Renal cortex interstitium (tissue), 15 donors: Measurements from ENCODE around the gene NCAPH2. TPM values are rescaled to one million over a fixed set of nuclear protein-coding genes. Genes with fewer than 3 reads are reported as not detected.

ENCODE experiments used
- DNase-seq, 11 donors: peaks; one replicate each; pipeline ENCODE4 v3.0.0-alpha.2; 2013; ENCODE audit warnings: low read depth in 9 of 11, low spot score in 4 of 11; ENCODE audit errors: extremely low read depth in 1 of 11
- long read RNA-seq, 16 experiments: transcript quantifications; one replicate each; lab custom pipeline, GENCODE V29; 2026
- polyA plus RNA-seq, 3 donors: library from polyadenylated mRNA; unstranded; fragments of 120-200 nt; gene quantifications; one replicate each; pipeline ENCODE4 v1.2.1, GENCODE V29; 2013; ENCODE audit not compliant: insufficient read length in 3 of 3

The NCAPH2 gene
- 10 to 100 TPM; 39.6 to 53.9 (median 50.3) TPM for polyA plus RNA-seq
- long read RNA-seq, donor 1, partial matches to known transcripts = 7 of 22 reads
- long read RNA-seq, donor 1, other reads (novel, unspliced or antisense) = 11 of 22 reads
- long read RNA-seq, donor 2, partial matches to known transcripts = 18 of 23 reads
- long read RNA-seq, donor 2, other reads (novel, unspliced or antisense) = 0 of 23 reads
- long read RNA-seq, donor 3, transcript NCAPH2-205 (20 exons, 2,037 nt) = major isoform, 7 of 89 reads
- long read RNA-seq, donor 3, partial matches to known transcripts = 79 of 89 reads
- long read RNA-seq, donor 3, other reads (novel, unspliced or antisense) = 0 of 89 reads
- long read RNA-seq, donor 4, transcript NCAPH2-205 (20 exons, 2,037 nt) = major isoform, 9 of 11 reads
- long read RNA-seq, donor 4, partial matches to known transcripts = 0 of 11 reads
- long read RNA-seq, donor 4, other reads (novel, unspliced or antisense) = 0 of 11 reads
- long read RNA-seq, donor 5, transcript NCAPH2-205 (20 exons, 2,037 nt) = major isoform, 7 of 34 reads
- long read RNA-seq, donor 5, partial matches to known transcripts = 26 of 34 reads
- long read RNA-seq, donor 5, other reads (novel, unspliced or antisense) = 0 of 34 reads
- long read RNA-seq, donor 6, partial matches to known transcripts = 0 of 4 reads
- long read RNA-seq, donor 6, other reads (novel, unspliced or antisense) = 0 of 4 reads
- long read RNA-seq, donor 7, partial matches to known transcripts = 28 of 35 reads
- long read RNA-seq, donor 7, other reads (novel, unspliced or antisense) = 0 of 35 reads
- long read RNA-seq, donor 8, transcript NCAPH2-205 (20 exons, 2,037 nt) = major isoform, 5 of 29 reads
- long read RNA-seq, donor 8, partial matches to known transcripts = 0 of 29 reads
- long read RNA-seq, donor 8, other reads (novel, unspliced or antisense) = 21 of 29 reads
- long read RNA-seq, donor 9, partial matches to known transcripts = 0 of 5 reads
- long read RNA-seq, donor 9, other reads (novel, unspliced or antisense) = 0 of 5 reads
- long read RNA-seq, donor 10, partial matches to known transcripts = 0 of 16 reads
- long read RNA-seq, donor 10, other reads (novel, unspliced or antisense) = 12 of 16 reads
- long read RNA-seq, donor 11, transcript NCAPH2-205 (20 exons, 2,037 nt) = major isoform, 8 of 10 reads
- long read RNA-seq, donor 11, partial matches to known transcripts = 0 of 10 reads
- long read RNA-seq, donor 11, other reads (novel, unspliced or antisense) = 0 of 10 reads
- long read RNA-seq, donor 12 = 0 reads
- long read RNA-seq, donor 13, transcript NCAPH2-205 (20 exons, 2,037 nt) = major isoform, 12 of 45 reads
- long read RNA-seq, donor 13, partial matches to known transcripts = 31 of 45 reads
- long read RNA-seq, donor 13, other reads (novel, unspliced or antisense) = 0 of 45 reads
- long read RNA-seq, donor 14, transcript NCAPH2-205 (20 exons, 2,037 nt) = major isoform, 5 of 32 reads
- long read RNA-seq, donor 14, partial matches to known transcripts = 26 of 32 reads
- long read RNA-seq, donor 14, other reads (novel, unspliced or antisense) = 0 of 32 reads
- long read RNA-seq, donor 15 = 0 reads
- long read RNA-seq, donor 16, transcript NCAPH2-205 (20 exons, 2,037 nt) = major isoform, 15 of 71 reads
- long read RNA-seq, donor 16, transcript NCAPH2-202 (9 exons, 1,388 nt) = minor isoform, 6 of 71 reads
- long read RNA-seq, donor 16, partial matches to known transcripts = 43 of 71 reads
- long read RNA-seq, donor 16, other reads (novel, unspliced or antisense) = 6 of 71 reads

DNA sequence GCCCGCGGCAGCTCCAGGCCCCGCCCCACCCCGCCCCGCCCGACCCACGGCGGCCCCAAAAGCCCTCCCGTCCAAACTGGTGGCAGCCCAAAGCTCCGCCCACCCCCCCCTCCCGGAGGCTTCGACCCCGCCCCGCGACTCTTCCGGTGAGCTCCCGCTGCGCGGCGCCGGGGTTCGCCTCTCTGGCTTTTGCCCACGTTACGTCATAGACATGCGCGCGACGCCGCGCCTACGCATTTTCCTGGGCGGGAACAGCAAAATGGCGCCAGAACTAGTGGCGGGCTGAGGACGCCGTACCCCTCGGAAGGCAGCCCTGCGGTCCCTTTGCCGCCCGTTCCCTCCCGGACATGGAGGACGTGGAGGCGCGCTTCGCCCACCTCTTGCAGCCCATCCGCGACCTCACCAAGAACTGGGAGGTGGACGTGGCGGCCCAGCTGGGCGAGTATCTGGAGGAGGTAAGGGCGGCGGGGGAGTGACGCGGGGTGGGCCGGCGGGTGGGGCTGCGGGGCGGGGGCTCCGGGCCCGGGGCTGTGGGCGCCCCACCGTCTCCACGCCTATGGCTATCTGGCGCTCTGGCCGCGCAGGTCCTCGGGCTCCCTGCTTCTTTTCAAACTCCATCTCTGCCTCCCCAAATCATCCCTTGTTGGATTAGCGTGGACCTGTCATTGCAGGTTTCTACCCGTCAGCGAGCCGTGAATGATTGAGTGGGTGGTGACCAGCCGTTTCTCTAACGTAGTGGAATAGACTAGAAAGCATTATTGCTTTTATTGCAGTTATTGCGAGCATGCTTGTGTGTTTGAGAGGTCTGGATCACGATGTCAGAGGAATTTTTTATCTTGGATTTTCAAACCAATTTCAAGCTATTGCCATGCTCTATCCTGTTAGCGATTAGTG lies at the start of gene NCAPH2:
Gene NCAPH2, plus strand, starts transcription at position 234 of the 894 bp plus-strand sequence. Its CDS starts 114 bp downstream, at position 348.
- peak; percentile 92 to 99 (median 96) for DNase-seq

DNA sequence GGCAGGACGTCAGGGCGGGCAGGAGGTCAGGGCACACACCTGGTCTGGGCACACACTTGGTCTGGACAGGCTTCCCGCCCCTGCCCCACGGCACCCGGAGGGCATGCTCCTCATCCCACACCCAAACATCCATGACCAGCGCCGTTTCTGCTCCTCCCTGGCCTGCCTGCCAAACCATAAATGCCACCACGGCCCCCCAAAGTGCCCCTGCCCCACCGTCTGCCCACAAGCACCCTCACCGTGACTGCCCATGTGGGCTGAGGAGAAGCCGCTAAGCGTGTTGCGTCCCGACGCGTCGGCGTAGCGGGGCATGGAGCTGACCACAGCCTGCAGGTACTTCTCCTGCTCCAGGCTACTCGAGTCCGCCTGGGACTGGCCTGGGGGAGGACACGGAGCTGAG lies 49.0 kb upstream of the NCAPH2 start:
- no peak for DNase-seq

DNA sequence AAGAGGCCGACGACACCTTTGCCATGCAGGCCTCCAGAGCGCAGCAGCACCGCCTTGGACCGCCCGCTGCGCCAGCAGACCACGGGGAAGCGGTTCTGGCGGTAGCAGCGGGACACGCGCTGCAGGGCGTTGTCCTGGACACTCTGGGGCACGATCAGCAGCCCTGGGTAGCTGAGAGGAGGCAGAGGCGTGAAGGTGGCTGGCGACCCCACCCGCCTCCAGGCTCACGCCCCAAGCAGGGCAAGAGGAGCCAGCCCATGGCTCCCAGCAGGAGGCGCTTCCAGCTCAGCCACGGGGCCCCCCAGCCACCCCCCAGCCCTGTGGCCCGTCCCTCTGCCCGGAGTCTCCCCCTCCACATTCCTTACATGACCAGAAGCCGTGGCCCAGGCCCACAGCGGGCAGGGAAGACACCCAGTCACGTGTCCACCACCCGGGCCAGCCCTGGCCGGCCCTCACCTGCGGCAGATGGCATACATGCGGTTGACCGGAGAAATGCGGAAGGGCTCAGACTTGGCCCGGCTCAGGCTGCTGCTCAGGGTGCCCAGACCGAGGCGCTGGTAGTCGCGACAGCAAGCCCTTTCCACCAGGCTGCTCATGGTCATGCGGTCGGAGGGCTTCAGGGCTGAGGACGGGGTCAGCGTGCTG lies 48.4 kb upstream of the NCAPH2 start:
- DNase-seq = no peak

DNA sequence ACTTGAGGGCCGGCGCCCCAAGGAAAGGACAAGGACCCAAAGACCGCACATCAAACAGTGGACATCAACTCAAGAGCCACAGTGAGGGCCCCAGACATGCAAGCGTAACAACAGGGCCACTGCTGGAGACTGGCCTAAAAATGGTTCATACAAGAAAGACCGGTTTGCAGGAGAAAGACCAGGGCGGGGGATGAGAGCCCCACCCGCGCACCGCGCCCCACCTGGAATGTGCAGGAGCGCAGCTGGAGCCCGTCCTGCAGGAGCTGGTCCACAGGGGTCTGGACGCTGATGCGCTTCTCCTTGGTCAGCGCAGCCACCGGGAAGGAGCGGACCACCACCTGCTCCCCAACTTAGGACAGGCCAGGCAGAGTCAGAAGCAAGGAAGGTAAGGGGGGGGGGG lies 47.1 kb upstream of the NCAPH2 start:
- no peak for DNase-seq

DNA sequence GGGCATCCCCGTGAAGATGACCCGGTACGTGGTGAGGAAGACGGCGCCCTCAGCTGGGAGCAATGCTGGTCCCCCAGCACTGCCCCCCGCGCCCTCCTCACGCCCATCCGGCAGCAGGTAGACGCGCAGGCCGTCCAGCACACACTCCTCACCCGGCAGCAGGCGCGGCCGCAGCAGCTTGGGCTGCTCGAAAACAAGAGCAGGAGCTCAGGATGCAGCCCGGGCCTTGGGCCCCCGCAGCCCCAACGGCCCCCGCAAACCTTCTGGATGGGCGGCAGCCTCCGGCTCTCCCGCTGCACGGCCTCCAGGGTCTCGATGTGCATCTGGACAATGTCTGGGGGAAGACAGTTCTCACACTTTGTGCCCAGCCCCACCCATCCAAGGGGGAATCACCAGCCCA lies 46.5 kb upstream of the NCAPH2 start:
- DNase-seq = no peak

DNA sequence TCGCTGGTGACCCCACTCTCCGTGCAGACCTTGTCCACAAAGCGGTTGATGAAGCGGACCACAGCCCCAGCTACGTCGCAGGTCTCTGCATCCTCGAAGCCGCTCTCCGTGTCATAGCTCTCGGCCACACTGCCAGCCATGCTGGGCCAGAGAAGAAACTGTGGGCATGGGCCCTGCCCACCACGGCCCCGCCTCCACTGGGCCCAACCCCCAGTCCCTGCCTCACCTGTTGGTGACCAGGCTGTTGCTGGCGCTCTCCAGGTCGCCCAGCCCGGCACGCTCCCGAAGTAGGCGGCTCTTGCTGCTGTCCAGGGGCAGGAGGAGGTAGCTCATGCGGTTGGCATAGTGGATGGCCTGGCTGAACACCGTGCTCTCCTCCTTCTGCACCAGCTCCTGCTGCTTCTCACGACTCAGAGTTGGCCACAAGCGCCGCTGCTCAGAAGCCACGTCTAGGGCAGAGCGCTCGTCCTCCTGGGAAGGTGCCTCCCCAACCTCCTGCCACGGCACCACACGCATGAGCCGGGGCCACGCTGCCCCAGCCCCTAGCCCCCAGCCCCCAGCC lies 46.0 kb upstream of the NCAPH2 start:
- no peak for DNase-seq

DNA sequence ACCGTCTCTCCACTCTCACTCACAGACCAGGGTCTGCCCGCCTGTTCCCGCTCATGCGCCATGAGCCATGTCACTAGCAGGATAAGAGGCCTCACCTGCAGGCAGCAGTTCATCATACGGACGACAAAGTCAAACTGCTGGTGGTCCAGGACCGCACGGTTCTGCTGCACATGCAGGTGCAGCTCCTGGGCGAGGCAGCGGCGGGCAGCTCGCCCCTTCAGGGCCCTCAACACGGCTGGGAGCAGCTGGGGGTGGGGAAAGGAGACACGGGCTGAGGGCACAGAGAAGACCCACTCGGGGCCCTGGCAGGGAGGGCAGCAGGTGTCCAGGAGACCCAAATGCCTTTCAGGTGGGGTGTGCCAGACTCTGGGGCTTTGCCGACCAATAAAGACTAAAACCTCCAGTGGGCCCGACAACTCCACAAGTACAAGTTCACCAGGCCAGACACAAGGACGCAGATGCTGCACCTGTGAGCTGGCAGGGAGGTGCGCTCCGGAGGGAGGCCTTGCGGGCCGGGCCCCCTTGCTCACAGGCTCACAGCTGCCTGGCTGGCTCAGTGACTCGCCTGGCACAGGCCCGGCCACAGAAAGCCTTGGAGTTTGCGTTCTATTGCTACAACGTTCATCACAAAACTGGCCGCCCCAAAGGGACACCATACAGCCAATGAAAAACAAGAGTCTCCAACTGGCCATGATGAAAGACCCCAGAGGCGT lies 44.7 kb upstream of the NCAPH2 start:
- DNase-seq = no peak

DNA sequence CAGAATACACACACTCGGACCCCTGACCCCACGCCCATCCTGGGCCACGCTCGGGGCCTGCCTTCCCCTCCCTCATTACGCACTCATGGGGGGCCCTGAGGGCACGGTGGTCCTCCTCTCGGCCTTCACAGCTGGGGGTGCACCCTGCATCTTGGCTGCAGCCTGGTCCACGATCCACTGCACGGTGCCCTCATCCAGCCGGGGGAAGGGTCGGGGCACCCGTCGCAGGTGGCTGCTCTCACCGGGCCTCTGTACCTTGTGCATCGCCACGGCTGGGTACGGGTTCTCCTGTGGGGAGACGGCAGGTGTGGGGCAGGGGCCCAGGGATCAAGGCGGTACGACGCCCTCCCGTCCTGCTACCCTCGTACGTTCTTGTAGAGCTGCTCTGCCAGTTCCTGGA lies 43.6 kb upstream of the NCAPH2 start:
- DNase-seq = no peak

DNA sequence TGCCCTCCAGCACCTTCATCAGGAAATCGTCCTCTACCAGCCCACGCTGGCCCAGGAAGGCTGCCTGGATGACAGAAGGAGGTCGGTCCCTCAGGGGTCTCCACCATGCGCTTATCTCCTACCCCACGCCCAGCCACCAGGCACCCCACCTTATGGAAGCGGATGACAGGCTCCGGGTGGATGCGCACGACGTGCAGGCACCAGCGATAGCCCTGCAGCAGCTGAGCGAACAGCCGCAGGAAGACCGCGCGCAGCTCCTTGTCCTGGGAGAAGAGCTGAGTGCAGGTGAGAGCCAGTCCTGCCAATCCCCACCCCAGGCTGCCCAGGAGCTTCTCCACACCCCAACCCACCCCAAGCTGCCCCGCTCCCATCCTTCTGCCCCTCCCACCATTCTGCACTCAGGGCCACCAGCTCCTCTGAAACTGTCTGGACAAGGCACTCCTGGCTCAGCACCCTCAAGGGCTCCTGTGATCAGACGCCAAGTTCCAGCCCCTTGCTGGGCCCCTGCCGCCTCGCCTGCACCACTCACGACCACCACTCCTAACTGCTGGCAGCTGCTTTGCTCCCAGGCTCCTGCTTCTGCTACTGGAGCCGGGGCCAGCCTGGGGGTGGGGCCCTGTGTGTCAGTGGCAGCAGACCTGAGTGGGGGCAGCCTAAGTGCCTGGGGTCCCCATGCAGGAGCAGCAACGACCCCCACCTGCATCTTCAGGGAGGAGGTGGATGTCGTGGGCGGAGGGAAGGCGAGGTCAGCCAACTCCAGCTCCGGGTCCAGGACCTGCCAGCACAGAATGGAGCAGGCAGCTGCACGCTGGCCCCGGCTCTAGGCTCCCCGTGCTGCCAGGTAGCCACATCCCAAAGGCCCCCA lies 42.7 kb upstream of the NCAPH2 start:
- DNase-seq = no peak

DNA sequence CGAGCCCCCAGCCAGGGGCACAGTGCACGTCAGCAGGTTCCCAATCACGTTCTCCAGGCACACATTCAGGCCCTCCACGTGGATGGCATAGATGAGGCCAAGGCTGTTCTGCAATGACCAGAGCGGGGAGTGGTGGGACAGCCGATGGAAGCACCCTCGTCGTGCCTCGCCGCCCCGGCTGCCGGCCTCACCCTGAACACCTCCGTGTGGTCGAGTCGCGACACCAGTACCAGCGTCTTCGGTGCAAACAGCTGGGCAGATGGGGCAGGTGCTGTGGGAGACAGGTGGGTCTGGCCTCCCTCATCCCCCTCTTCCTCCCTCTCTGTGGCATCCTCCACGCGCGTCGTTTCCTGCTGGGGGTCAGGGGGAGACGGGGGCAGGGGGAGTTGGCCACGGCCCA lies 40.7 kb upstream of the NCAPH2 start:
- no peak for DNase-seq

DNA sequence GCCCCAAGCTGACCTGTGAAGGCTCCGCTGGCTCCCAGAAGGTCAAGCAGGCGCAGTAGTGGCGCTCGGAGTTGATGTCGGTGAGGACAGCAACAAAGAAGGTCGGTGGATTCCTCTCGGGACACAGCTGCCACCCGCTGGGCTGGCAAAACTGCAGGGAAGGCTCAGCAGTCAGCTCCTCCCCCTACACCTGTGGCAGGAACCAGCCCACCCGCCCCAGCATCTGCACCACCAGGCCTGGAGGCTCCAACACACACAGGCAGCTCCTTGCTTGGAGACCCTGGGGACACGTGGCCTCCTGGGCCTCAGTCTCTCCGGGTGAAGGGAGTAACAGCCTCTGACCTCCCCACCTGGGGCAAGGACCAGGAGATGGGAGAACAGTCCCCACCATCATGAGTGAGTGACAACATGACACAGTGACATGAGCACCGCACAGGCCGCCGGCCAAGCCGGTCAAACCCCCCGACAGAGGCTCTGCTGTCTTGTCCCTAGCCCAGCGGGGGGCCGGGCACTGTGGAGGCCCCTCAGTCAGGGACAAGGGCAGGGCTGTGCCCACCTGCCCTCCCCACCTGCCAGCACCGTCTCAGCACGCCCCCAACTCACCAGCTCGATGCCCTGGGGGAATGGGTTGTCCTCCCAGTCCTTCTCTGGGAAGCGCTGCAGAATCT lies 40.1 kb upstream of the NCAPH2 start:
- DNase-seq = no peak

DNA sequence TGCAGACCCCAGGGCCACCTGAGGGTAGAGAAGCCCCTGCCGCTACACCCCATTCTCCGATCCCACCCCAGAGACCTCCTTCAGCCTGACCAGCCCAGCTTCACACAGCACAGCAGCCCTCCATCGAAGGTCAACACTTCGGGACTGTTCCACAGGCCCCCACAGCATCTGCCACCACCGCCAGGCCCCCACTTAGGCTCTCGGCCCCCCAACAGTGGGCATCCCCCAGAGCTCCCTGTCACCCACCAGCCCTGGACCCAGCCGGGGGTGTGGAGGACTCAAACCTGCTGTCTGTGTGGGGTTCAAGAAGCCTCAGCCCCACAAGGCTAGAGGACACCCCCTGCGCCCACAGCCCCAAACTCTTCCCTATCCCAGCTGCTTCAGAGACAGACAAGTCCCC lies 39.4 kb upstream of the NCAPH2 start:
- no peak for DNase-seq

DNA sequence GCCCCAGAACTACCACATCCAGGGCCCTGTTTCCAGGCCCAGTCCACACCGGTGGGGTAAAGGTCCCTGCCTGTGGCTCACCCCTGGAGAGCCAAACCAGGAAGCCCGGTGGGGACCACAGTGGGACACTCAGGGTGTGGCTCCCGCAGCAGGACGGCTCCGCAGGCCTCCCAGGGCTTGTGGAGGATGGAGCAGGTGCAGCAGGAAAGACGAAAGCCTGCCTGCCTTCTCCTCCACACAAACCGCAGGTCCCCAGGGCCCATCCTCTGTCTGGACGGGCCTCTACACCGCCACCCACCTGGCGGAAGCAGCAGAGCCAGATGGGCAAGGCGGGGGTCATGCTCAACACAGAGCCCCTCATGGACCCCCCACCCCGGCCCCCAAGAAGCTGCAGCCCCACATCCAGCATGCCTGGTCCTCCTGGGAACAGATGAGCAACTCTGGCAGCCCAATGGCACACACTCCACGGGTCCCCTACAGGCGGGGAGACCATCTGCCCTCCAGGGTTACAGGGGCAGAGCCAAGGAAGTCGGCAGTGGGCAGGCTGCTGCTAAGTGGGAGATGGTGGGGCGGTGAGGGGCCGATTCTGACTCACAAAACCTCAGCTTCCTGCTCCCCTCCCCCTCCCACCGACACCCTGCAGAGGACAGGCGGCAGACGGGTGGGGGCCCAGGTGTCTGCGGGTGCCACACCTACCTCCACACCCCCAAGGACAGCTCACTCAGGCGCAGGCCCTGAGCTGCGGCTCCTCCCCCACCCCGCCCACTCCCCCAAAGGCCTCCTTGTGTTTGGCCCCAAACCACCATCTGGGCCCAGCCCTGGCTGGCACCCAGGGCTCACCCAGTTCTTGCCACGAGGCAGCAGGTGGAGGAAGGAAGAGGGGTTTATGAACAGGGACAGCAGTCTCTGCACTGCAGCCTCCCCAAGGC lies 38.4 kb upstream of the NCAPH2 start:
- DNase-seq = no peak

DNA sequence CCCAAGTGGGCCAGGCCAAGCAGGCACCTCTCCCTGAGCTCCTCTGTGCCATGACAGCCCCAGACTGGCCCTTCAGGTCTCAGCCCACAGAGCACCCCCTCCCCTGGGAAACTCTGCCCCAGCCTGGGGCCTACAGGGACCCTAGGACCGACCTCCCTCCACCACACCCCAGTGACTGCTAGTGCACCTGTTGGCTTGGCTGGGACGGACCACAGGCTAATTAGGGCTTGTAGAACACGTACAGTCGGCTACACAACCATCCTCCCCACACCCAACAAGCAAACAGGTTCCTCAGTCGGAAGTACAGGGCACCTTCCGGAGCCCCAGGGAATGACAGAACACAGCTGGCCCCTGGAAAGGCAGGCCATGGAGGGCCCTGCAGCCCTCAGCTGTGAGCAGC lies 37.5 kb upstream of the NCAPH2 start:
- no peak for DNase-seq
